ENCODE results near the gene EN1.

- TF ChIP-seq CTCF (IDR thresholded peaks at IDR 0.05) (no peak), ZFX (IDR thresholded peaks at IDR 0.05; ENCODE audit: borderline replicate concordance) (no peak)
These were observed 32.1 kb downstream of the EN1 start for GRCh38 chr2:118815314-118815713.

Measured in 22Rv1 (cell line).